ENCODE results near the gene WASF2.
"Not testable (repeated sequence)": the region's sequence is repeated elsewhere in the genome, so short reads cannot be mapped to it uniquely, and the experiment has no call there.

- TF ChIP-seq NFE2 (CRISPR knock-in tag; IDR thresholded peaks at IDR 0.05); ZBTB43 (CRISPR knock-in tag; conservative IDR thresholded peaks at IDR 0.05); NR2F6 (IDR thresholded peaks at IDR 0.05); NR2F6 (CRISPR knock-in tag; IDR thresholded peaks at IDR 0.05); SIN3A (IDR thresholded peaks at IDR 0.05; ENCODE audit: borderline replicate concordance, low read depth, low read length); ZNF75D (CRISPR knock-in tag; IDR thresholded peaks at IDR 0.05; ENCODE audit: borderline replicate concordance): not testable (repeated sequence)
Measured at GRCh38 chr1:27468378-27468777, 21.6 kb downstream of the WASF2 start.
